Activated T-cell treated with anti-CD3 and anti-CD28 coated beads, Interleukin-2, amount 50 U/mL, for 24 hours (primary cell): Measurements from ENCODE around the gene CLASP1.

ENCODE experiments used
- DNase-seq: peaks from one replicate; pipeline ENCODE4 v3.0.0-alpha.2; 2020
- H3K27ac Mint-ChIP-seq: 2 replicates; pipeline ENCODE4 v1.8.0; 2020; ENCODE audit warnings: mild to moderate bottlenecking, mixed read lengths
- H3K27me3 Mint-ChIP-seq: 2 replicates; pipeline ENCODE4 v1.8.0; 2020; ENCODE audit warnings: mixed read lengths
- H3K36me3 Mint-ChIP-seq: 2 replicates; pipeline ENCODE4 v1.8.0; 2020; ENCODE audit warnings: low read depth, mixed read lengths
- H3K4me1 Mint-ChIP-seq: 2 replicates; pipeline ENCODE4 v1.8.0; 2020; ENCODE audit warnings: low read depth, mixed read lengths
- H3K4me3 Mint-ChIP-seq: 2 replicates; pipeline ENCODE4 v1.8.0; 2020; ENCODE audit warnings: mild to moderate bottlenecking, moderate library complexity, mixed read lengths
- H3K9me3 Mint-ChIP-seq: 2 replicates; pipeline ENCODE4 v1.8.0; 2020; ENCODE audit warnings: mixed read lengths

Gene CLASP1

GRCh38 chr2:121289271-121289670 is 360.0 kb downstream of the CLASP1 start:
- Mint-ChIP-seq H3K4me3 (no peak overlapping the region), H3K27me3 (peaks cover 23% of the 10 kb centered on the region), H3K4me1 (peaks cover 3% of the 10 kb centered on the region), H3K27ac (no peak overlapping the region), H3K9me3 (no peaks in the 10 kb centered on the region), H3K36me3 (no peaks in the 10 kb centered on the region)
- no peak for DNase-seq

- peaks cover 8% of the 10 kb centered on the region for H3K4me1 Mint-ChIP-seq
- no peak overlapping the region for H3K27ac Mint-ChIP-seq
- H3K27me3 Mint-ChIP-seq = peaks cover 29% of the 10 kb centered on the region
- no peaks in the 10 kb centered on the region for H3K9me3 Mint-ChIP-seq
- H3K4me3 Mint-ChIP-seq = no peak overlapping the region
- no peaks in the 10 kb centered on the region for H3K36me3 Mint-ChIP-seq
- no peak for DNase-seq
Measured at GRCh38 chr2:121288454-121289231, 360.6 kb downstream of the CLASP1 start.

- Mint-ChIP-seq H3K4me1 (peaks cover 8% of the 10 kb centered on the region), H3K27me3 (peaks cover 36% of the 10 kb centered on the region), H3K4me3 (no peak overlapping the region), H3K36me3 (no peaks in the 10 kb centered on the region), H3K27ac (no peak overlapping the region), H3K9me3 (no peaks in the 10 kb centered on the region)
- no peak for DNase-seq
Measured at GRCh38 chr2:121287956-121288355, 361.3 kb downstream of the CLASP1 start.
